Measurements from ENCODE around the gene INS.

Gene INS

GRCh38 chr11:2176389-2176900 lies 15.4 kb upstream of the INS start:
- FAIRE-seq, result peak; percentile 50
- DNase-seq (ENCODE audit: insufficient read length, low spot score), result no peak
- TF ChIP-seq PAX5 (IDR thresholded peaks at IDR 0.05; ENCODE audit: insufficient read depth, low read length, severe bottlenecking) (no peak), TAF1 (IDR thresholded peaks at IDR 0.05; ENCODE audit: low read depth, low read length) (no peak), POLR2AphosphoS5 (IDR thresholded peaks at IDR 0.05; ENCODE audit: low read depth, low read length) (no peak), POLR2A (IDR thresholded peaks at IDR 0.05; ENCODE audit: low read depth, low read length) (no peak), POU2F2 (IDR thresholded peaks at IDR 0.05; ENCODE audit: low read depth, low read length) (no peak), SPI1 (IDR thresholded peaks at IDR 0.05; ENCODE audit: low read depth, low read length) (no peak)

- TF ChIP-seq PAX5 (IDR thresholded peaks at IDR 0.05; ENCODE audit: insufficient read depth, low read length, severe bottlenecking), result no peak
- TF ChIP-seq POU2F2 (IDR thresholded peaks at IDR 0.05; ENCODE audit: low read depth, low read length), result no peak
- TF ChIP-seq TAF1 (IDR thresholded peaks at IDR 0.05; ENCODE audit: low read depth, low read length), result no peak
- TF ChIP-seq POLR2AphosphoS5 (IDR thresholded peaks at IDR 0.05; ENCODE audit: low read depth, low read length), result no peak
- no peak for TF ChIP-seq POLR2A (IDR thresholded peaks at IDR 0.05; ENCODE audit: low read depth, low read length)
- no peak for TF ChIP-seq SPI1 (IDR thresholded peaks at IDR 0.05; ENCODE audit: low read depth, low read length)
- DNase-seq (ENCODE audit: insufficient read length, low spot score) (no peak), FAIRE-seq (no peak)
Measured at GRCh38 chr11:2175659-2176058, 14.7 kb upstream of the INS start.

- no peak for DNase-seq (ENCODE audit: insufficient read length, low spot score)
- TF ChIP-seq POLR2AphosphoS5 (IDR thresholded peaks at IDR 0.05; ENCODE audit: low read depth, low read length) (no peak), PAX5 (IDR thresholded peaks at IDR 0.05; ENCODE audit: insufficient read depth, low read length, severe bottlenecking) (no peak), POLR2A (IDR thresholded peaks at IDR 0.05; ENCODE audit: low read depth, low read length) (no peak), POU2F2 (IDR thresholded peaks at IDR 0.05; ENCODE audit: low read depth, low read length) (no peak), TAF1 (IDR thresholded peaks at IDR 0.05; ENCODE audit: low read depth, low read length) (no peak), SPI1 (IDR thresholded peaks at IDR 0.05; ENCODE audit: low read depth, low read length) (no peak)
- FAIRE-seq, result no peak
Measured at GRCh38 chr11:2174361-2174760, 13.4 kb upstream of the INS start.

- FAIRE-seq (no peak), DNase-seq (ENCODE audit: insufficient read length, low spot score) (no peak)
- TF ChIP-seq POLR2AphosphoS5 (IDR thresholded peaks at IDR 0.05; ENCODE audit: low read depth, low read length) (no peak), POLR2A (IDR thresholded peaks at IDR 0.05; ENCODE audit: low read depth, low read length) (no peak), SPI1 (IDR thresholded peaks at IDR 0.05; ENCODE audit: low read depth, low read length) (no peak), POU2F2 (IDR thresholded peaks at IDR 0.05; ENCODE audit: low read depth, low read length) (no peak), PAX5 (IDR thresholded peaks at IDR 0.05; ENCODE audit: insufficient read depth, low read length, severe bottlenecking) (no peak), TAF1 (IDR thresholded peaks at IDR 0.05; ENCODE audit: low read depth, low read length) (no peak)
Measured at GRCh38 chr11:2173761-2174160, 12.8 kb upstream of the INS start.

GRCh38 chr11:2173150-2173693 lies 12.2 kb upstream of the INS start:
- TF ChIP-seq POLR2AphosphoS5 (IDR thresholded peaks at IDR 0.05; ENCODE audit: low read depth, low read length), result no peak
- no peak for TF ChIP-seq PAX5 (IDR thresholded peaks at IDR 0.05; ENCODE audit: insufficient read depth, low read length, severe bottlenecking)
- no peak for TF ChIP-seq POU2F2 (IDR thresholded peaks at IDR 0.05; ENCODE audit: low read depth, low read length)
- TF ChIP-seq SPI1 (IDR thresholded peaks at IDR 0.05; ENCODE audit: low read depth, low read length), result no peak
- no peak for TF ChIP-seq POLR2A (IDR thresholded peaks at IDR 0.05; ENCODE audit: low read depth, low read length)
- no peak for TF ChIP-seq TAF1 (IDR thresholded peaks at IDR 0.05; ENCODE audit: low read depth, low read length)
- FAIRE-seq, result no peak
- no peak for DNase-seq (ENCODE audit: insufficient read length, low spot score)

- no peak for DNase-seq (ENCODE audit: insufficient read length, low spot score)
- TF ChIP-seq SPI1 (IDR thresholded peaks at IDR 0.05; ENCODE audit: low read depth, low read length) (no peak), PAX5 (IDR thresholded peaks at IDR 0.05; ENCODE audit: insufficient read depth, low read length, severe bottlenecking) (no peak), POLR2A (IDR thresholded peaks at IDR 0.05; ENCODE audit: low read depth, low read length) (no peak), POU2F2 (IDR thresholded peaks at IDR 0.05; ENCODE audit: low read depth, low read length) (no peak), TAF1 (IDR thresholded peaks at IDR 0.05; ENCODE audit: low read depth, low read length) (no peak), POLR2AphosphoS5 (IDR thresholded peaks at IDR 0.05; ENCODE audit: low read depth, low read length) (no peak)
- no peak for FAIRE-seq
Measured at GRCh38 chr11:2172676-2173075, 11.7 kb upstream of the INS start.

- FAIRE-seq (no peak), DNase-seq (ENCODE audit: insufficient read length, low spot score) (no peak)
- no peak for TF ChIP-seq SPI1 (IDR thresholded peaks at IDR 0.05; ENCODE audit: low read depth, low read length)
- no peak for TF ChIP-seq POU2F2 (IDR thresholded peaks at IDR 0.05; ENCODE audit: low read depth, low read length)
- no peak for TF ChIP-seq POLR2AphosphoS5 (IDR thresholded peaks at IDR 0.05; ENCODE audit: low read depth, low read length)
- no peak for TF ChIP-seq TAF1 (IDR thresholded peaks at IDR 0.05; ENCODE audit: low read depth, low read length)
- TF ChIP-seq PAX5 (IDR thresholded peaks at IDR 0.05; ENCODE audit: insufficient read depth, low read length, severe bottlenecking), result no peak
- no peak for TF ChIP-seq POLR2A (IDR thresholded peaks at IDR 0.05; ENCODE audit: low read depth, low read length)
Measured at GRCh38 chr11:2171591-2172003, 10.6 kb upstream of the INS start, which contains the start of gene TH. Gene TH, minus strand, starts transcription at chr11:2171815. Its CDS starts 29 bp downstream, at chr11:2171786.

GRCh38 chr11:2169626-2170570 lies 8.9 kb upstream of the INS start:
- no peak for FAIRE-seq
- no peak for TF ChIP-seq TAF1 (IDR thresholded peaks at IDR 0.05; ENCODE audit: low read depth, low read length)
- DNase-seq (ENCODE audit: insufficient read length, low spot score), result no peak

GRCh38 chr11:2169005-2169378 lies 8.0 kb upstream of the INS start:
- no peak for FAIRE-seq
- DNase-seq (ENCODE audit: insufficient read length, low spot score), result no peak
- TF ChIP-seq POLR2A (IDR thresholded peaks at IDR 0.05; ENCODE audit: low read depth, low read length) (no peak), TAF1 (IDR thresholded peaks at IDR 0.05; ENCODE audit: low read depth, low read length) (no peak), POU2F2 (IDR thresholded peaks at IDR 0.05; ENCODE audit: low read depth, low read length) (no peak), POLR2AphosphoS5 (IDR thresholded peaks at IDR 0.05; ENCODE audit: low read depth, low read length) (no peak), PAX5 (IDR thresholded peaks at IDR 0.05; ENCODE audit: insufficient read depth, low read length, severe bottlenecking) (no peak), SPI1 (IDR thresholded peaks at IDR 0.05; ENCODE audit: low read depth, low read length) (no peak)

All from GM12891 (cell line).